GM23338 (cell line): Measurements from ENCODE around the gene PPME1. TPM values are rescaled to one million over a fixed set of nuclear protein-coding genes. Genes with fewer than 3 reads are reported as not detected.

Experiments
- ATAC-seq: fragments of 200-7000 bp; cut with Tn5 transposase; 3 replicates; pipeline ENCODE4 v1.9.1; 2020
- DNase-seq: peaks from one replicate; pipeline ENCODE4 v3.0.0-alpha.2; 2015; ENCODE audit warnings: low spot score
- H2AFZ ChIP-seq: fragments of 200-600 bp; sonication (generic); 2 replicates; pipeline ENCODE4 v1.8.0; 2016; ENCODE audit warnings: antibody characterized with exemption, mild to moderate bottlenecking, moderate library complexity
- H3F3A ChIP-seq: fragments of 200-600 bp; sonication (generic); replicated peaks from 2 replicates; pipeline ENCODE4 v1.8.0; 2017; ENCODE audit warnings: antibody characterized with exemption, mixed run types, low read depth
- H3K27ac ChIP-seq: fragments of 200-600 bp; sonication (generic); 2 replicates; pipeline ENCODE4 v1.6.1; 2016; ENCODE audit warnings: low read depth
- H3K27me3 ChIP-seq: fragments of 200-600 bp; sonication (generic); 2 replicates; pipeline ENCODE4 v1.8.0; 2016; ENCODE audit warnings: mild to moderate bottlenecking, mixed run types, moderate library complexity; ENCODE audit not compliant: insufficient read depth
- H3K36me3 ChIP-seq: fragments of 200-600 bp; sonication (generic); 2 replicates; pipeline ENCODE4 v1.8.0; 2016; ENCODE audit warnings: mild to moderate bottlenecking; ENCODE audit not compliant: insufficient read depth
- H3K4me1 ChIP-seq: fragments of 200-600 bp; sonication (generic); 2 replicates; pipeline ENCODE4 v1.8.0; 2016; ENCODE audit warnings: mild to moderate bottlenecking, moderate library complexity; ENCODE audit not compliant: insufficient read depth
- H3K4me2 ChIP-seq: fragments of 200-600 bp; sonication (generic); 2 replicates; pipeline ENCODE4 v1.7.1; 2017; ENCODE audit warnings: mixed run types
- H3K4me3 ChIP-seq: fragments of 200-600 bp; sonication (generic); 2 replicates; pipeline ENCODE4 v1.6.1; 2016; ENCODE audit warnings: mixed run types
- H3K79me2 ChIP-seq: fragments of 200-600 bp; sonication (generic); replicated peaks from 2 replicates; pipeline ENCODE4 v1.8.0; 2017; ENCODE audit warnings: mild to moderate bottlenecking; ENCODE audit not compliant: insufficient read depth
- H3K9me2 ChIP-seq: fragments of 200-600 bp; sonication (generic); 2 replicates; pipeline ENCODE4 v1.8.0; 2017; ENCODE audit not compliant: insufficient read depth
- H4K20me1 ChIP-seq: fragments of 200-600 bp; sonication (generic); replicated peaks from 2 replicates; pipeline ENCODE4 v1.8.0; 2017; ENCODE audit warnings: mild to moderate bottlenecking; ENCODE audit not compliant: insufficient read depth
- H3K27ac Mint-ChIP-seq: 2 replicates; pipeline ENCODE4 v1.8.0; 2020; ENCODE audit warnings: inconsistent platforms, mild to moderate bottlenecking, moderate library complexity, mixed read lengths
- H3K27me3 Mint-ChIP-seq: 3 replicates; pipeline ENCODE4 v1.8.0; 2022; ENCODE audit warnings: low read depth, mild to moderate bottlenecking, moderate library complexity, mixed read lengths, inconsistent platforms; ENCODE audit not compliant: insufficient read depth, poor library complexity
- H3K36me3 Mint-ChIP-seq: 3 replicates; pipeline ENCODE4 v1.8.0; 2021; ENCODE audit warnings: low read depth, mild to moderate bottlenecking, inconsistent platforms, moderate library complexity, mixed read lengths
- H3K4me1 Mint-ChIP-seq: 3 replicates; pipeline ENCODE4 v1.8.0; 2020; ENCODE audit warnings: mild to moderate bottlenecking, inconsistent platforms, mixed read lengths
- H3K4me3 Mint-ChIP-seq: 3 replicates; pipeline ENCODE4 v1.8.0; 2021; ENCODE audit warnings: moderate library complexity, mild to moderate bottlenecking, inconsistent platforms, mixed read lengths
- H3K9me3 Mint-ChIP-seq: 3 replicates; pipeline ENCODE4 v1.8.0; 2020; ENCODE audit warnings: moderate library complexity, mild to moderate bottlenecking, inconsistent platforms, mixed read lengths
- CREB1 ChIP-seq: fragments of 250-450 bp; sonication (Bioruptor Pico); IDR thresholded peaks from 2 replicates; pipeline ENCODE4 v1.5.0; 2020; ENCODE audit warnings: low read depth, mild to moderate bottlenecking, moderate library complexity
- CTCF ChIP-seq, 2 experiments: fragments of 200-600 bp in 1 of 2; sonication (generic) in 1 of 2; conservative IDR thresholded peaks; 2 replicates each; pipeline versions ENCODE4 v1.5.1 to v1.6.1; 2016 to 2017; ENCODE audit warnings: antibody characterized with exemption in 2 of 2, low read depth in 2 of 2, mild to moderate bottlenecking in 2 of 2, moderate library complexity in 1 of 2
- ETS1 ChIP-seq: IDR thresholded peaks from 2 replicates; pipeline ENCODE4 v1.6.1; 2016; ENCODE audit warnings: antibody characterized with exemption
- EZH2 ChIP-seq: fragments of 200-600 bp; sonication (generic); IDR thresholded peaks from one replicate; pipeline ENCODE4 v1.8.0; 2017; ENCODE audit warnings: antibody characterized with exemption, mild to moderate bottlenecking, low read depth; ENCODE audit not compliant: unreplicated experiment
- EZH2phosphoT487 ChIP-seq: fragments of 200-600 bp; sonication (generic); IDR thresholded peaks from one replicate; pipeline ENCODE4 v1.8.1; 2018; ENCODE audit warnings: antibody characterized with exemption; ENCODE audit not compliant: unreplicated experiment
- JUNB ChIP-seq: IDR thresholded peaks from one replicate; pipeline ENCODE4 v1.6.1; 2016; ENCODE audit warnings: antibody characterized with exemption; ENCODE audit not compliant: unreplicated experiment
- NANOG ChIP-seq: IDR thresholded peaks from 2 replicates; pipeline ENCODE4 v1.6.1; 2016; ENCODE audit warnings: antibody characterized with exemption, borderline replicate concordance
- POLR2AphosphoS5 ChIP-seq: IDR thresholded peaks from 2 replicates; pipeline ENCODE4 v1.6.1; 2016; ENCODE audit warnings: antibody characterized with exemption, low read depth
- REST ChIP-seq: IDR thresholded peaks from one replicate; pipeline ENCODE4 v1.6.1; 2018; ENCODE audit warnings: antibody characterized with exemption; ENCODE audit not compliant: unreplicated experiment
- STAT1 ChIP-seq: IDR thresholded peaks from one replicate; pipeline ENCODE4 v1.6.1; 2016; ENCODE audit warnings: antibody characterized with exemption; ENCODE audit not compliant: unreplicated experiment
- ZNF114 ChIP-seq: fragments of 250-450 bp; sonication (Bioruptor Pico); IDR thresholded peaks from 2 replicates; pipeline ENCODE4 v1.5.0; 2020; ENCODE audit warnings: mild to moderate bottlenecking, moderate library complexity
- ZNF331 ChIP-seq: fragments of 250-450 bp; sonication (Bioruptor Pico); IDR thresholded peaks from 2 replicates; pipeline ENCODE4 v1.5.0; 2020; ENCODE audit warnings: low read depth, mild to moderate bottlenecking, moderate library complexity
- ZNF462 ChIP-seq: fragments of 250-450 bp; sonication (Bioruptor Pico); IDR thresholded peaks from 2 replicates; pipeline ENCODE4 v1.5.0; 2020; ENCODE audit warnings: mild to moderate bottlenecking, moderate library complexity
- polyA plus RNA-seq: library from polyadenylated mRNA; unstranded; fragments of >200 nt; fragmentation: Nextera tagmentation; extraction: Ambion mirVana; gene quantifications from 2 replicates; pipeline ENCODE4 v1.2.1, GENCODE V29; 2016
- total RNA-seq: library from RNA; depleted of rRNA; stranded (reverse); fragments of >200 nt; shearing (Covaris generic); gene quantifications from 2 replicates; pipeline ENCODE4 v1.2.3, GENCODE V29; 2014

Gene PPME1
- total and polyA plus RNA-seq, 2 experiments from 2014 or later, result 32.1 to 37.2 TPM

DNA sequence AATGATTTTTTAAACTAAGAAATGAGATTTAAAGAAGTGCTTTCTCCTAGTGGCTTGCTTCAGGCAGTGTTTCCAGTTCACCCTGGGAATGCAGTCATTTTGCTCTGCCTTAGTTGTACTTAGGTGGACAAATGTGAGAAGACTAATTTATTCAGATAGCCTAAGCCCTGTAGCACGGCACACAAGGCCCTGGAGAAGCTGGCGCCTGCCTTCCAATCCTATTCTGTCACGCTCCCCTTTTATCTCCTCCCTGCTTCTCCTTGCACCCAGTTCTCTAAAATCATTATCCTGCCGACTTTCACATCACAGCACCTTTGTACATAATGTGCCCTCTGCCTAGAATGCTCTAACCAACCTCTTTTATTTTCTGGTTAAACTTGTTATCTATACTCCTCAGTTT is 64.0 kb downstream of the PPME1 start:
- no peaks in the 10 kb centered on the region for H3K27me3 ChIP-seq
- H3K4me3 ChIP-seq, result no peak overlapping the region
- Mint-ChIP-seq H3K27me3 (peaks cover 2% of the 10 kb centered on the region), H3K4me1 (no peaks in the 10 kb centered on the region), H3K9me3 (no peaks in the 10 kb centered on the region; the same call in 2 of the 3 replicates), H3K36me3 (peaks cover 15% of the 10 kb centered on the region), H3K27ac (no peak overlapping the region), H3K4me3 (no peak overlapping the region)
- TF ChIP-seq POLR2AphosphoS5 (no peak), NANOG (no peak), ZNF462 (CRISPR knock-in tag) (no peak), CREB1 (CRISPR knock-in tag) (no peak), REST (no peak), CTCF (conservative IDR thresholded peaks at IDR 0.05; ENCODE audit: low read depth in 2 of 2) (no peak), ZNF114 (no peak), ETS1 (no peak), ZNF331 (CRISPR knock-in tag) (no peak), EZH2phosphoT487 (no peak), EZH2 (no peak), JUNB (no peak), STAT1 (no peak)
- H3K27ac ChIP-seq, result no peak overlapping the region
- no peak overlapping the region for H3K4me2 ChIP-seq
- H3K4me1 ChIP-seq, result no peaks in the 10 kb centered on the region
- H3K9me2 ChIP-seq, result no peaks in the 10 kb centered on the region
- H3F3A ChIP-seq, result no peaks in the 10 kb centered on the region
- ATAC-seq (no peak), DNase-seq (no peak)
- no peak overlapping the region for H2AFZ ChIP-seq
- H3K79me2 ChIP-seq, result no peaks in the 10 kb centered on the region
- H4K20me1 ChIP-seq, result no peaks in the 10 kb centered on the region
- peaks cover 19% of the 10 kb centered on the region; the same call in 1 of the 2 replicates for H3K36me3 ChIP-seq
